SK-N-SH (cell line): Measurements from ENCODE around the gene VMA21. TPM values are rescaled to one million over a fixed set of nuclear protein-coding genes. Genes with fewer than 3 reads are reported as not detected.

Experiments used
- CTCF ChIA-PET: fragments of 300-600, 350-600 bp; formaldehyde crosslinking; extraction: SDS; loops from one replicate; lab custom pipeline; 2021; lab: Yijun Ruan, JAX
- POLR2A ChIA-PET: fragments of 350-600 bp; sonication (Branson Sonifier 250); formaldehyde crosslinking; extraction: SDS; loops from one replicate; lab custom pipeline; 2020; ENCODE audit warnings: antibody characterized with exemption, inconsistent platforms; lab: Yijun Ruan, JAX
- DNase-seq: peaks from one replicate; pipeline ENCODE4 v3.0.0; 2012
- H2AFZ ChIP-seq: fragments of 200-600 bp; sonication (generic); 2 replicates; pipeline ENCODE4 v1.8.1; 2016; ENCODE audit warnings: antibody characterized with exemption, mild to moderate bottlenecking, low read depth
- H3F3A ChIP-seq: fragments of 200-600 bp; sonication (generic); replicated peaks from 2 replicates; pipeline ENCODE3; 2016; ENCODE audit warnings: antibody characterized with exemption, mild to moderate bottlenecking; ENCODE audit not compliant: insufficient read depth
- H3K27ac ChIP-seq, 2 experiments: fragments of 200-500 bp in 1 of 2; fragments of 200-600 bp in 1 of 2; sonication (Bioruptor generic) in 1 of 2; sonication (generic), shearing (Covaris generic) in 1 of 2; 2 replicates each; pipeline versions ENCODE4 v1.5.1 to v1.6.1; 2014 to 2016; ENCODE audit warnings: low read depth in 2 of 2, inconsistent platforms in 1 of 2, low read length in 1 of 2, mild to moderate bottlenecking in 1 of 2, mixed read lengths in 1 of 2
- H3K27me3 ChIP-seq: fragments of 200-600 bp; sonication (generic), shearing (Covaris generic); 2 replicates; pipeline ENCODE4 v1.6.1; 2016; ENCODE audit warnings: mixed run types; ENCODE audit not compliant: insufficient read depth
- H3K36me3 ChIP-seq, 2 experiments: fragments of 200-500 bp in 1 of 2; fragments of 200-600 bp in 1 of 2; sonication (Bioruptor generic) in 1 of 2; sonication (generic) in 1 of 2; replicated peaks in 1 of 2; 2 replicates each; pipeline versions ENCODE3 to v1.5.1; 2014 to 2016; ENCODE audit warnings: low read length in 1 of 2, mild to moderate bottlenecking in 1 of 2; ENCODE audit not compliant: insufficient read depth in 2 of 2, control insufficient read depth in 1 of 2
- H3K4me1 ChIP-seq, 2 experiments: fragments of 200-500 bp in 1 of 2; fragments of 200-600 bp in 1 of 2; sonication (Bioruptor generic) in 1 of 2; sonication (generic), shearing (Covaris generic) in 1 of 2; 2 replicates each; pipeline versions ENCODE4 v1.5.1 to v1.6.1; 2014 to 2016; ENCODE audit warnings: low read depth in 1 of 2, low read length in 1 of 2, mixed run types in 1 of 2; ENCODE audit not compliant: insufficient read depth in 2 of 2, control insufficient read depth in 1 of 2
- H3K4me2 ChIP-seq: fragments of 200-600 bp; sonication (generic), shearing (Covaris generic); 2 replicates; pipeline ENCODE4 v1.6.1; 2017; ENCODE audit warnings: mixed run types
- H3K4me3 ChIP-seq, 2 experiments: fragments of 200-500 bp in 1 of 2; fragments of 200-600 bp in 1 of 2; sonication (Bioruptor generic) in 1 of 2; sonication (generic), shearing (Covaris generic) in 1 of 2; 2 replicates each; pipeline versions ENCODE4 v1.5.1 to v1.8.1; 2014 to 2016; ENCODE audit warnings: low read depth in 2 of 2, inconsistent platforms in 1 of 2, low read length in 1 of 2, mild to moderate bottlenecking in 1 of 2, mixed read lengths in 1 of 2, moderate library complexity in 1 of 2
- H3K79me2 ChIP-seq: fragments of 200-600 bp; sonication (generic); 2 replicates; pipeline ENCODE4 v1.8.1; 2017; ENCODE audit warnings: mild to moderate bottlenecking; ENCODE audit not compliant: insufficient read depth
- H3K9ac ChIP-seq: fragments of 200-600 bp; sonication (generic); 2 replicates; pipeline ENCODE4 v1.6.1; 2017; ENCODE audit warnings: mixed run types
- H3K9me2 ChIP-seq: fragments of 200-600 bp; sonication (generic); 2 replicates; pipeline ENCODE4 v1.6.1; 2017; ENCODE audit warnings: mixed run types
- H3K9me3 ChIP-seq: fragments of 200-600 bp; sonication (generic); 2 replicates; pipeline ENCODE4 v1.6.1; 2017; ENCODE audit warnings: mixed run types, mild to moderate bottlenecking, moderate library complexity
- H4K20me1 ChIP-seq: fragments of 200-600 bp; sonication (generic); 2 replicates; pipeline ENCODE4 v1.6.1; 2017; ENCODE audit warnings: mild to moderate bottlenecking, mixed run types; ENCODE audit not compliant: insufficient read depth
- CHD2 ChIP-seq: fragments of 150-350 bp; IDR thresholded peaks from 2 replicates; pipeline ENCODE4 v1.6.1; 2018; ENCODE audit warnings: low read length; ENCODE audit not compliant: partially characterized antibody
- ELF1 ChIP-seq: IDR thresholded peaks from 2 replicates; pipeline ENCODE4 v1.4.0; 2012
- EZH2phosphoT487 ChIP-seq: fragments of 200-600 bp; sonication (generic); IDR thresholded peaks from 2 replicates; pipeline ENCODE4 v1.6.1; 2017; ENCODE audit warnings: low read depth, mixed run types, mild to moderate bottlenecking, antibody characterized with exemption, moderate library complexity, borderline replicate concordance
- FOXJ3 ChIP-seq: sonication (generic); formaldehyde crosslinking; IDR thresholded peaks from 2 replicates; pipeline ENCODE4 v1.5.1; 2020; ENCODE audit warnings: mild to moderate bottlenecking, missing genetic modification reagents
- GABPA ChIP-seq: IDR thresholded peaks from 2 replicates; pipeline ENCODE4 v1.4.0; 2012; ENCODE audit warnings: low read depth, mild to moderate bottlenecking
- MEF2A ChIP-seq: IDR thresholded peaks from 2 replicates; pipeline ENCODE4 v1.4.0; 2012; ENCODE audit warnings: low read depth, borderline replicate concordance
- MXI1 ChIP-seq: IDR thresholded peaks from 2 replicates; pipeline ENCODE4 v1.6.1; 2012; ENCODE audit warnings: mild to moderate bottlenecking, low read depth, low read length, improper control_type of control experiment
- NFIC ChIP-seq: IDR thresholded peaks from 2 replicates; pipeline ENCODE4 v1.4.0; 2012; ENCODE audit warnings: borderline replicate concordance
- NRF1 ChIP-seq: IDR thresholded peaks from 2 replicates; pipeline ENCODE4 v1.6.1; 2012; ENCODE audit warnings: low read depth, mild to moderate bottlenecking, low read length
- RAD21 ChIP-seq: IDR thresholded peaks from 2 replicates; pipeline ENCODE4 v1.6.1; 2012; ENCODE audit warnings: mild to moderate bottlenecking, low read length
- RCOR1 ChIP-seq: fragments of 150-350 bp; IDR thresholded peaks from 2 replicates; pipeline ENCODE4 v1.6.1; 2017; ENCODE audit warnings: antibody characterized with exemption, low read length
- RFX5 ChIP-seq: IDR thresholded peaks from 2 replicates; pipeline ENCODE4 v1.6.1; 2012; ENCODE audit warnings: mild to moderate bottlenecking, improper control_type of control experiment, low read length
- SIN3A ChIP-seq: IDR thresholded peaks from 2 replicates; pipeline ENCODE4 v1.6.1; 2012; ENCODE audit warnings: low read depth, mild to moderate bottlenecking, low read length, moderate library complexity, borderline replicate concordance
- TAF1 ChIP-seq: IDR thresholded peaks from 2 replicates; pipeline ENCODE4 v1.6.1; 2012; ENCODE audit warnings: low read depth, mild to moderate bottlenecking, low read length, moderate library complexity, borderline replicate concordance
- TCF12 ChIP-seq: IDR thresholded peaks from 2 replicates; pipeline ENCODE4 v1.4.0; 2012
- USF2 ChIP-seq: fragments of 150-350 bp; IDR thresholded peaks from 2 replicates; pipeline ENCODE4 v1.6.1; 2017; ENCODE audit warnings: antibody characterized with exemption, low read length, low read depth, borderline replicate concordance
- WGBS: methylation state at CpG from one replicate; pipeline ENCODE4 v1.1.6; 2017; ENCODE audit warnings: low lambda C conversion rate; 5-methylcytosine and 5-hydroxymethylcytosine counted together
- polyA plus RNA-seq, 3 experiments: library from polyadenylated mRNA; depleted of rRNA; stranded (reverse); fragments of >200 nt; gene quantifications; 2 replicates each; pipeline ENCODE4 v1.2.3, GENCODE V29; 2012
- TF ChIP-seq, protein P1 (sequence below): IDR thresholded peaks from 2 replicates; pipeline ENCODE4 v1.4.0; 2012; ENCODE audit warnings: low read depth, borderline replicate concordance
- TF ChIP-seq, protein P2 (sequence below): IDR thresholded peaks from 2 replicates; pipeline ENCODE4 v1.4.0; 2012; ENCODE audit warnings: low read depth, borderline replicate concordance

VMA21 gene
- polyA plus RNA-seq, 1 of the 3 experiments (the other 2 are of a cell fraction), result 17.0 TPM

DNA sequence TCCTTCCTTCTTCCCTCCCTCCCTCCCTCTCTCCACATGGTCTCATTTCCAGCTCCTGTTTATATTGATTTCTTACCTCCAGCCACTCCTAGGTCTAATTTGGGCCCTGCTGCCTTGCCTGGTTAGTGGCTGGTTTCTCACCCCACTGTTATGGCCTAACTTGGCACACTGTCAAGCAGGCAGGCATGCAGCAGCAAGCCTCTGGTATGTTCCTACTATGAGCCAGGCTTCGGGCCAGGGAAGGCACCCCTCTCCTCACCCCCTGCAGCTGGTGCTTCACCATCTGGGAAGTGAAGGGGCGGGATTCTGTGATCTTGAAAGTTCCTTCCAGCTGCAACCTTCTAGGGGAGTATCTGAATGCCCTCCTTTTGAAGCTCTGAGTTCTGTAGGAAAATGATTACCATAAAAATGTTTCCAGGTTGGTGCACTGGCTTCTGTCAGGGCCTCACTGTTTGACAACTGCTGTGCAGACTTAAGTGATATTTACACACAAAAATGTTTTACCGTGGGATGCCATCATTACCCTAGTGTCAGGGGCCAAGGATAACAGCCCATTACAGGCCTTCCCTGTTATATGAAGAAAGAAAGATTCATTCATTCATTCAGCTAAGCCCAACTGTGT is 10.1 kb upstream of the VMA21 start:
- no peaks in the 10 kb centered on the region for H4K20me1 ChIP-seq
- no peak overlapping the region for H3K27ac ChIP-seq
- no peaks in the 10 kb centered on the region for H3K9me2 ChIP-seq
- H3K9me3 ChIP-seq, result no peaks in the 10 kb centered on the region
- POLR2A ChIA-PET, result no interaction called here
- no peak overlapping the region for H3K4me2 ChIP-seq
- 14% methylated on average over 2 of the region's 3 CpGs for WGBS
- CTCF ChIA-PET, result no interaction called here
- H3K4me1 ChIP-seq, result no peaks in the 10 kb centered on the region
- H3K36me3 ChIP-seq, result no peaks in the 10 kb centered on the region
- H3K4me3 ChIP-seq, result no peak overlapping the region
- H3K9ac ChIP-seq, result no peak overlapping the region
- H3K79me2 ChIP-seq, result no peaks in the 10 kb centered on the region
- H3F3A ChIP-seq, result no peaks in the 10 kb centered on the region
- H3K27me3 ChIP-seq, result no peaks in the 10 kb centered on the region; the same call in 1 of the 2 replicates
- H2AFZ ChIP-seq, result no peak overlapping the region
- DNase-seq, result no peak
- TF ChIP-seq NRF1, result no peak
- TF ChIP-seq SIN3A, result no peak
- no peak for TF ChIP-seq TAF1
- no peak for TF ChIP-seq RFX5
- TF ChIP-seq, protein P1, sequence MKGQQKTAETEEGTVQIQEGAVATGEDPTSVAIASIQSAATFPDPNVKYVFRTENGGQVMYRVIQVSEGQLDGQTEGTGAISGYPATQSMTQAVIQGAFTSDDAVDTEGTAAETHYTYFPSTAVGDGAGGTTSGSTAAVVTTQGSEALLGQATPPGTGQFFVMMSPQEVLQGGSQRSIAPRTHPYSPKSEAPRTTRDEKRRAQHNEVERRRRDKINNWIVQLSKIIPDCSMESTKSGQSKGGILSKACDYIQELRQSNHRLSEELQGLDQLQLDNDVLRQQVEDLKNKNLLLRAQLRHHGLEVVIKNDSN, result no peak
- TF ChIP-seq CHD2, result no peak

GRCh38 chrX:151391722-151392121 is 5.3 kb upstream of the VMA21 start:
- ChIA-PET POLR2A (no interaction called here), CTCF (no interaction called here)
- Histone ChIP-seq H3K4me3 (no peak overlapping the region), H3K9me3 (no peaks in the 10 kb centered on the region), H3K36me3 (no peaks in the 10 kb centered on the region), H3K4me2 (no peak overlapping the region), H3K9me2 (no peaks in the 10 kb centered on the region), H3K27ac (no peak overlapping the region), H4K20me1 (no peaks in the 10 kb centered on the region), H3K9ac (no peak overlapping the region), H2AFZ (no peak overlapping the region), H3F3A (no peaks in the 10 kb centered on the region), H3K4me1 (peaks cover 0 to 6% of the 10 kb centered on the region in 2 experiments; a peak in 1 of 4 replicates), H3K79me2 (no peaks in the 10 kb centered on the region), H3K27me3 (no peaks in the 10 kb centered on the region; the same call in 1 of the 2 replicates)
- no peak for DNase-seq
- no peak for TF ChIP-seq EZH2phosphoT487
- TF ChIP-seq, protein P1, result no peak
- TF ChIP-seq RCOR1, result no peak
- 67% methylated on average over 5 of the region's 22 CpGs for WGBS

DNA sequence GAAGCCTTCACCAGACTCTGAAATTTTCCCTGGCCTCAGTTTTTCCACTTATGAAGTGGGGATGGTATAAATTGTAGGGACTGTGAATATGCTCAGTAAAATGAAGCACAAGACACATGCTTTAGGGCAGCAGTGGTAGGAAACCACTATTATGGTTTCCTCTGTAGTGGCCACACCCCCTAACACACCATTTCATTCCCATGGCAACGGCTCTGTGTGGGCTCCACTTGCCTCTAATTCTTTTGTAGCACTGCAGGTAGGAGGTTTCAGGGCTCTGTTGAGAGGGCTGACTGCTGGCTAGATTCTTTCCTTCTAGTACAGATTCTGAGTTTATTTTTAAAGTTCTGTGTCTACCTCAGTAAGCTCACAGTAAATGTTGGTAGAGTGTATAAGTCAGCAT is 3.5 kb upstream of the VMA21 start:
- no peak overlapping the region for H3K9ac ChIP-seq
- no peaks in the 10 kb centered on the region for H3F3A ChIP-seq
- no peak overlapping the region for H3K27ac ChIP-seq
- no peaks in the 10 kb centered on the region for H3K36me3 ChIP-seq
- WGBS, result 17% methylated on average over 1 of the region's 1 CpG
- no peaks in the 10 kb centered on the region for H3K9me3 ChIP-seq
- H3K4me1 ChIP-seq, result peaks cover 0 to 6% of the 10 kb centered on the region in 2 experiments; a peak in 1 of 4 replicates
- H2AFZ ChIP-seq, result no peak overlapping the region
- H3K4me3 ChIP-seq, result no peak overlapping the region
- peaks cover 15% of the 10 kb centered on the region for H3K79me2 ChIP-seq
- H3K9me2 ChIP-seq, result no peaks in the 10 kb centered on the region
- H3K4me2 ChIP-seq, result no peak overlapping the region
- no peaks in the 10 kb centered on the region; the same call in 1 of the 2 replicates for H3K27me3 ChIP-seq
- DNase-seq, result no peak
- no peaks in the 10 kb centered on the region for H4K20me1 ChIP-seq
- POLR2A ChIA-PET, result no interaction called here
- CTCF ChIA-PET, result interaction anchor here (1.6 kb wide), 1 partner anchor 287 kb away, joined by 4 read pairs; no protein-coding TSS in a partner anchor
- TF ChIP-seq FOXJ3 (no peak), USF2 (no peak), MEF2A (no peak), ELF1 (no peak), NFIC (no peak), TAF1 (no peak), SIN3A (no peak), GABPA (no peak), MXI1 (no peak), EZH2phosphoT487 (no peak), RAD21 (no peak), TCF12 (no peak)
- TF ChIP-seq, protein P2, sequence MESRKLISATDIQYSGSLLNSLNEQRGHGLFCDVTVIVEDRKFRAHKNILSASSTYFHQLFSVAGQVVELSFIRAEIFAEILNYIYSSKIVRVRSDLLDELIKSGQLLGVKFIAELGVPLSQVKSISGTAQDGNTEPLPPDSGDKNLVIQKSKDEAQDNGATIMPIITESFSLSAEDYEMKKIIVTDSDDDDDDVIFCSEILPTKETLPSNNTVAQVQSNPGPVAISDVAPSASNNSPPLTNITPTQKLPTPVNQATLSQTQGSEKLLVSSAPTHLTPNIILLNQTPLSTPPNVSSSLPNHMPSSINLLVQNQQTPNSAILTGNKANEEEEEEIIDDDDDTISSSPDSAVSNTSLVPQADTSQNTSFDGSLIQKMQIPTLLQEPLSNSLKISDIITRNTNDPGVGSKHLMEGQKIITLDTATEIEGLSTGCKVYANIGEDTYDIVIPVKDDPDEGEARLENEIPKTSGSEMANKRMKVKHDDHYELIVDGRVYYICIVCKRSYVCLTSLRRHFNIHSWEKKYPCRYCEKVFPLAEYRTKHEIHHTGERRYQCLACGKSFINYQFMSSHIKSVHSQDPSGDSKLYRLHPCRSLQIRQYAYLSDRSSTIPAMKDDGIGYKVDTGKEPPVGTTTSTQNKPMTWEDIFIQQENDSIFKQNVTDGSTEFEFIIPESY, result no peak
